Mesothelial cell of epicardium (in vitro differentiated cells): ENCODE data around the gene ZDHHC18. TPM values are rescaled to one million over a fixed set of nuclear protein-coding genes. Genes with fewer than 3 reads are reported as not detected.
A peak's percentile ranks its signal among the peaks of the same experiment; 100 is the strongest.
"Not testable (repeated sequence)": the region's sequence is repeated elsewhere in the genome, so short reads cannot be mapped to it uniquely, and the experiment has no call there.

Experiments
- DNase-seq, 2 experiments: peaks; one replicate each; pipeline ENCODE4 v3.0.0; 2021; ENCODE audit warnings: low spot score in 2 of 2; ENCODE audit not compliant: unreplicated experiment in 2 of 2
- H3K27ac Mint-ChIP-seq: 2 replicates; pipeline ENCODE4 v1.8.0; 2021; ENCODE audit warnings: mixed read lengths
- H3K27me3 Mint-ChIP-seq: 2 replicates; pipeline ENCODE4 v1.8.0; 2021; ENCODE audit warnings: low read depth, mixed read lengths
- H3K36me3 Mint-ChIP-seq: 2 replicates; pipeline ENCODE4 v1.8.0; 2021; ENCODE audit warnings: mixed read lengths
- H3K4me1 Mint-ChIP-seq: 2 replicates; pipeline ENCODE4 v1.8.0; 2021; ENCODE audit warnings: mixed read lengths
- H3K4me3 Mint-ChIP-seq: 2 replicates; pipeline ENCODE4 v1.8.0; 2021; ENCODE audit warnings: mild to moderate bottlenecking, moderate library complexity, mixed read lengths
- H3K9me3 Mint-ChIP-seq: 2 replicates; pipeline ENCODE4 v1.8.0; 2021; ENCODE audit warnings: mixed read lengths
- CTCF ChIP-seq: fragments of 200-600 bp; sonication (generic); IDR thresholded peaks from one replicate; pipeline ENCODE4 v1.5.0; 2021; ENCODE audit warnings: antibody characterized with exemption; ENCODE audit not compliant: unreplicated experiment
- total RNA-seq: library from RNA; stranded (reverse); gene quantifications from 3 replicates; pipeline ENCODE4 v1.2.1, GENCODE V29; 2021

ZDHHC18 gene
- total RNA-seq, 1 donor from 2014 or later, result 28.8 TPM

- no peaks in the 10 kb centered on the region for H3K9me3 Mint-ChIP-seq
- no peak for TF ChIP-seq CTCF
- H3K4me1 Mint-ChIP-seq, result peaks cover 11% of the 10 kb centered on the region
- H3K4me3 Mint-ChIP-seq, result no peak overlapping the region
- H3K27me3 Mint-ChIP-seq, result no peaks in the 10 kb centered on the region
- H3K36me3 Mint-ChIP-seq, result peaks cover 8% of the 10 kb centered on the region
- no peak for DNase-seq
- H3K27ac Mint-ChIP-seq, result no peak overlapping the region
Observed at GRCh38 chr1:26794391-26794790, 32.1 kb upstream of the ZDHHC18 start.

GRCh38 chr1:26797627-26798026, 28.9 kb upstream of the ZDHHC18 start:
- Mint-ChIP-seq H3K36me3 (peaks cover 11% of the 10 kb centered on the region), H3K4me1 (peaks cover 16% of the 10 kb centered on the region), H3K9me3 (no peaks in the 10 kb centered on the region), H3K27me3 (no peaks in the 10 kb centered on the region), H3K27ac (peak overlapping the region; percentile 62), H3K4me3 (no peak overlapping the region)
- DNase-seq, result no peak
- TF ChIP-seq CTCF, result no peak

GRCh38 chr1:26799479-26800142, 26.9 kb upstream of the ZDHHC18 start:
- Mint-ChIP-seq H3K4me1 (peaks cover 16% of the 10 kb centered on the region), H3K27me3 (no peaks in the 10 kb centered on the region), H3K9me3 (no peaks in the 10 kb centered on the region), H3K36me3 (peaks cover 6% of the 10 kb centered on the region), H3K27ac (peak overlapping the region; percentile 92), H3K4me3 (no peak overlapping the region)
- no peak for DNase-seq
- no peak for TF ChIP-seq CTCF

- not testable (repeated sequence) for H3K27me3 Mint-ChIP-seq, H3K27ac Mint-ChIP-seq, H3K4me3 Mint-ChIP-seq, DNase-seq, H3K9me3 Mint-ChIP-seq, H3K36me3 Mint-ChIP-seq
- H3K4me1 Mint-ChIP-seq, result peaks cover 16% of the 10 kb centered on the region
Observed at GRCh38 chr1:26803932-26804331, 22.6 kb upstream of the ZDHHC18 start.

- peak; percentile 59 for TF ChIP-seq CTCF
- H3K27ac Mint-ChIP-seq, H3K27me3 Mint-ChIP-seq, H3K4me3 Mint-ChIP-seq, H3K36me3 Mint-ChIP-seq, H3K4me1 Mint-ChIP-seq, H3K9me3 Mint-ChIP-seq: not testable (repeated sequence)
- DNase-seq, result peak in 1 of 2 experiments; percentile 55
Observed at GRCh38 chr1:26810105-26810504, 16.4 kb upstream of the ZDHHC18 start.

GRCh38 chr1:26811057-26811456, 15.4 kb upstream of the ZDHHC18 start:
- H3K4me1 Mint-ChIP-seq, result no peaks in the 10 kb centered on the region
- TF ChIP-seq CTCF, result no peak
- H3K27me3 Mint-ChIP-seq, result no peaks in the 10 kb centered on the region
- no peaks in the 10 kb centered on the region for H3K36me3 Mint-ChIP-seq
- H3K27ac Mint-ChIP-seq, result no peak overlapping the region
- H3K4me3 Mint-ChIP-seq, result no peak overlapping the region
- no peaks in the 10 kb centered on the region for H3K9me3 Mint-ChIP-seq
- no peak for DNase-seq
